H9 (cell line): Measurements from ENCODE around the gene SLC39A12. TPM values are rescaled to one million over a fixed set of nuclear protein-coding genes. Genes with fewer than 3 reads are reported as not detected.

Experiments used
- DNase-seq: peaks from one replicate; pipeline ENCODE4 v3.0.0-alpha.2; 2017
- H2AFZ ChIP-seq: one replicate; pipeline ENCODE4 v1.6.1; 2013; ENCODE audit warnings: mild to moderate bottlenecking, low read length, control low read depth, moderate library complexity
- H2AK5ac ChIP-seq: 2 replicates; pipeline ENCODE4 v1.6.1; 2013; ENCODE audit warnings: low read length, control low read depth, mixed read lengths; ENCODE audit not compliant: insufficient read length
- H2BK120ac ChIP-seq: one replicate; pipeline ENCODE4 v1.6.1; 2013; ENCODE audit warnings: low read depth, mild to moderate bottlenecking, low read length, control low read depth, inconsistent platforms; ENCODE audit not compliant: poor library complexity, severe bottlenecking
- H2BK12ac ChIP-seq: 2 replicates; pipeline ENCODE4 v1.6.1; 2013; ENCODE audit warnings: low read length, control low read depth, mixed read lengths, low read depth; ENCODE audit not compliant: insufficient read length
- H2BK15ac ChIP-seq: 2 replicates; pipeline ENCODE4 v1.6.1; 2013; ENCODE audit warnings: low read depth, low read length, control low read depth
- H2BK20ac ChIP-seq: one replicate; pipeline ENCODE4 v1.6.1; 2013; ENCODE audit warnings: low read depth, mild to moderate bottlenecking, low read length, control low read depth, inconsistent platforms; ENCODE audit not compliant: poor library complexity, severe bottlenecking
- H2BK5ac ChIP-seq: 2 replicates; pipeline ENCODE4 v1.6.1; 2013; ENCODE audit warnings: low read length, control low read depth, mixed read lengths; ENCODE audit not compliant: insufficient read length
- H3K14ac ChIP-seq: 2 replicates; pipeline ENCODE4 v1.6.1; 2013; ENCODE audit warnings: low read length, control low read depth; ENCODE audit not compliant: insufficient read depth
- H3K18ac ChIP-seq: 2 replicates; pipeline ENCODE4 v1.6.1; 2013; ENCODE audit warnings: low read depth, mild to moderate bottlenecking, mixed read lengths, low read length, control low read depth; ENCODE audit not compliant: insufficient read length
- H3K23ac ChIP-seq: 2 replicates; pipeline ENCODE4 v1.6.1; 2013; ENCODE audit warnings: low read length, control low read depth, mixed read lengths, low read depth; ENCODE audit not compliant: insufficient read length
- H3K23me2 ChIP-seq: 2 replicates; pipeline ENCODE4 v1.6.1; 2013; ENCODE audit warnings: low read depth, mild to moderate bottlenecking, mixed read lengths, low read length, control low read depth; ENCODE audit not compliant: insufficient read length, poor library complexity, severe bottlenecking
- H3K27ac ChIP-seq: 2 replicates; pipeline ENCODE4 v1.5.1; 2013; ENCODE audit warnings: low read length, control low read depth, mixed read lengths, low read depth; ENCODE audit not compliant: insufficient read length
- H3K27me3 ChIP-seq: 2 replicates; pipeline ENCODE4 v1.6.1; 2013; ENCODE audit warnings: low read length, control low read depth, inconsistent platforms; ENCODE audit not compliant: insufficient read depth
- H3K4ac ChIP-seq: 2 replicates; pipeline ENCODE4 v1.6.1; 2013; ENCODE audit warnings: low read depth, mild to moderate bottlenecking, control low read depth, inconsistent platforms, low read length, moderate library complexity
- H3K4me1 ChIP-seq: 2 replicates; pipeline ENCODE4 v1.6.1; 2013; ENCODE audit warnings: low read length, control low read depth, inconsistent platforms; ENCODE audit not compliant: insufficient read depth
- H3K4me2 ChIP-seq: 2 replicates; pipeline ENCODE4 v1.6.1; 2013; ENCODE audit warnings: low read length, control low read depth, mixed read lengths; ENCODE audit not compliant: insufficient read length, insufficient read depth
- H3K56ac ChIP-seq: 2 replicates; pipeline ENCODE4 v1.6.1; 2013; ENCODE audit warnings: low read depth, mild to moderate bottlenecking, mixed read lengths, low read length, control low read depth; ENCODE audit not compliant: insufficient read length
- H3K79me1 ChIP-seq: 2 replicates; pipeline ENCODE4 v1.6.1; 2013; ENCODE audit warnings: low read depth, mild to moderate bottlenecking, moderate library complexity, low read length, control low read depth, inconsistent platforms; ENCODE audit not compliant: insufficient read depth, poor library complexity, severe bottlenecking
- H3K79me2 ChIP-seq: 2 replicates; pipeline ENCODE4 v1.6.1; 2013; ENCODE audit warnings: low read length, control low read depth, inconsistent platforms; ENCODE audit not compliant: insufficient read depth
- H3K9ac ChIP-seq: 2 replicates; pipeline ENCODE4 v1.6.1; 2013; ENCODE audit warnings: low read length, control low read depth, mixed read lengths; ENCODE audit not compliant: insufficient read length; ENCODE audit errors: extremely low read depth
- H3K9me3 ChIP-seq: one replicate; pipeline ENCODE4 v1.6.1; 2013; ENCODE audit warnings: low read depth, low read length, inconsistent platforms; ENCODE audit not compliant: control insufficient read depth
- H3T11ph ChIP-seq: one replicate; pipeline ENCODE4 v1.6.1; 2013; ENCODE audit warnings: mild to moderate bottlenecking, low read length, control low read depth, inconsistent platforms
- H4K20me1 ChIP-seq: one replicate; pipeline ENCODE4 v1.6.1; 2013; ENCODE audit not compliant: control insufficient read depth, insufficient read length, insufficient read depth
- H4K5ac ChIP-seq: 2 replicates; pipeline ENCODE4 v1.6.1; 2013; ENCODE audit warnings: low read depth, mild to moderate bottlenecking, mixed read lengths, low read length, control low read depth; ENCODE audit not compliant: insufficient read length
- H4K8ac ChIP-seq: replicated peaks from 2 replicates; pipeline ENCODE4 v1.6.1; 2013; ENCODE audit warnings: low read length, control low read depth, mixed read lengths, low read depth; ENCODE audit not compliant: insufficient read length
- H4K91ac ChIP-seq: 2 replicates; pipeline ENCODE4 v1.6.1; 2013; ENCODE audit warnings: low read depth, mild to moderate bottlenecking, moderate library complexity, mixed read lengths, low read length, control low read depth; ENCODE audit not compliant: insufficient read length
- H3K27ac Mint-ChIP-seq, 3 experiments: 2 replicates in 2 of 3; 3 replicates in 1 of 3; pipeline ENCODE4 v1.8.0; 2020 to 2021; ENCODE audit warnings: mixed read lengths in 3 of 3, mild to moderate bottlenecking in 1 of 3, moderate library complexity in 1 of 3
- H3K27me3 Mint-ChIP-seq: 2 replicates; pipeline ENCODE4 v1.8.0; 2021; ENCODE audit warnings: low read depth, mild to moderate bottlenecking, moderate library complexity, mixed read lengths
- H3K36me3 Mint-ChIP-seq, 3 experiments: 2 replicates in 2 of 3; 3 replicates in 1 of 3; pipeline ENCODE4 v1.8.0; 2020 to 2021; ENCODE audit warnings: low read depth in 3 of 3, mixed read lengths in 3 of 3; ENCODE audit not compliant: insufficient read depth in 1 of 3
- H3K4me1 Mint-ChIP-seq, 2 experiments: 2 replicates each; pipeline ENCODE4 v1.8.0; 2020; ENCODE audit warnings: mixed read lengths in 2 of 2
- H3K4me3 Mint-ChIP-seq, 2 experiments: 2 replicates in 1 of 2; 3 replicates in 1 of 2; pipeline ENCODE4 v1.8.0; 2020 to 2021; ENCODE audit warnings: mild to moderate bottlenecking in 2 of 2, mixed read lengths in 2 of 2, moderate library complexity in 1 of 2
- H3K9me3 Mint-ChIP-seq, 2 experiments: 2 replicates in 1 of 2; 3 replicates in 1 of 2; pipeline ENCODE4 v1.8.0; 2020; ENCODE audit warnings: mild to moderate bottlenecking in 2 of 2, mixed read lengths in 2 of 2, moderate library complexity in 1 of 2
- WGBS: extraction: QIAGEN DNeasy Blood & Tissue Kit; methylation state at CpG from one replicate; pipeline ENCODE4 v1.1.7; 2013; ENCODE audit warnings: missing lambda C conversion rate, low lambda C conversion rate, mixed read lengths; ENCODE audit not compliant: insufficient read length; ENCODE audit errors: extremely low coverage; 5-methylcytosine and 5-hydroxymethylcytosine counted together
- total RNA-seq: library from RNA; stranded (reverse); gene quantifications from 2 replicates; pipeline ENCODE4 v1.2.1, GENCODE V29; 2021
- TF ChIP-seq, protein P1 (sequence below): fragments of 200-600 bp; sonication (generic); conservative IDR thresholded peaks from 3 replicates; pipeline ENCODE4 v1.8.0; 2021; ENCODE audit warnings: antibody characterized with exemption, mild to moderate bottlenecking

The SLC39A12 gene
- total RNA-seq, 1 experiment from 2014 or later, result not detected

DNA sequence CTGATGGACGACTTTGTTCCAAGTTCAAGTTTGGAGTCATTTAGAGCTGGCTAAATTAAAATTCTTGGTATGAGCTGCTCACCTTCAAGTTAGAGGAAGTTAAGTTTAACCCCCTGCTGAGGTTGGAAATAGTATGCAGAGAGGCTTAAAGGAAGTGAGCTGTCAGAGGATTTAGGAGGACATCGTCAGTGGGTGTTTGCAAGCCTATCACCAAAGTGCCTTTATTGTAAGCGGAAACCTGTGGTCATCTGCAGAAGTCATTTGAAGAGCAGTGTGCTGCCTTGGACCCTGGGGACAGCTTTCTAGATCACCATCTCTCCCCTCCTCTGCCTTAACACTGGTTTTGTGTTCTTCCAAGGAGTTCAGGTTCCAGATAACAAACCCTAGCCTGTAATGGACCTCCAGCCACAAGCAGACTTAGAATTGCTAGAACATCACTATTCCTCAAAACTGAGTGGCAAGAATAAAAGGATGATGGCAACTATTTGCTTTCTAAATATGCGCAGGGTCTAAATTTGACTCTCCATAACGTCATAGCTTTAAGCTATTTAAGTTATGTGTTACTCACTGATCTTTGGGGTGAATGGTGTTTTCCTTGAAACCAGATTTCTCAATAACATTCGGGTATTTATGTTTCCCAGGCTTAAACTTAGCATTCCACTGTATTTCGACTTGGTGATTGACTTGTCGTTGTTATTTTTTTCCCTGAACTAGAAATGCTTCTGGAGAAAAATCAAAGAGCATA lies 93.4 kb downstream of the SLC39A12 start:
- H3K4ac ChIP-seq, result no peak overlapping the region
- H2BK120ac ChIP-seq, result no peak overlapping the region
- H3K79me1 ChIP-seq, result no peaks in the 10 kb centered on the region
- H2AFZ ChIP-seq, result no peak overlapping the region
- no peak overlapping the region for H2AK5ac ChIP-seq
- no peak overlapping the region for H3T11ph ChIP-seq
- no peak overlapping the region for H2BK12ac ChIP-seq
- H4K20me1 ChIP-seq, result no peaks in the 10 kb centered on the region
- H3K27me3 ChIP-seq, result no peaks in the 10 kb centered on the region
- no peak overlapping the region for H2BK15ac ChIP-seq
- H3K18ac ChIP-seq, result no peak overlapping the region
- no CpG with 5 or more reads among the region's 8 CpGs for WGBS
- H3K4me1 ChIP-seq, result peaks cover 3% of the 10 kb centered on the region
- no peak for DNase-seq
- no peak overlapping the region for H4K5ac ChIP-seq
- H2BK5ac ChIP-seq, result no peak overlapping the region
- no peaks in the 10 kb centered on the region for H3K9me3 ChIP-seq
- Mint-ChIP-seq H3K27ac (no peak overlapping the region), H3K4me3 (no peak overlapping the region), H3K9me3 (no peaks in the 10 kb centered on the region), H3K27me3 (no peaks in the 10 kb centered on the region), H3K36me3 (no peaks in the 10 kb centered on the region), H3K4me1 (peaks cover 11 to 12% of the 10 kb centered on the region in 2 experiments)
- no peak overlapping the region for H3K14ac ChIP-seq
- no peak overlapping the region for H3K23ac ChIP-seq
- H4K8ac ChIP-seq, result no peak overlapping the region
- H3K56ac ChIP-seq, result no peak overlapping the region
- no peaks in the 10 kb centered on the region for H3K79me2 ChIP-seq
- no peak overlapping the region for H3K4me2 ChIP-seq
- H3K27ac ChIP-seq, result no peak overlapping the region
- no peaks in the 10 kb centered on the region for H3K23me2 ChIP-seq
- no peak overlapping the region for H3K9ac ChIP-seq
- TF ChIP-seq, protein P1, sequence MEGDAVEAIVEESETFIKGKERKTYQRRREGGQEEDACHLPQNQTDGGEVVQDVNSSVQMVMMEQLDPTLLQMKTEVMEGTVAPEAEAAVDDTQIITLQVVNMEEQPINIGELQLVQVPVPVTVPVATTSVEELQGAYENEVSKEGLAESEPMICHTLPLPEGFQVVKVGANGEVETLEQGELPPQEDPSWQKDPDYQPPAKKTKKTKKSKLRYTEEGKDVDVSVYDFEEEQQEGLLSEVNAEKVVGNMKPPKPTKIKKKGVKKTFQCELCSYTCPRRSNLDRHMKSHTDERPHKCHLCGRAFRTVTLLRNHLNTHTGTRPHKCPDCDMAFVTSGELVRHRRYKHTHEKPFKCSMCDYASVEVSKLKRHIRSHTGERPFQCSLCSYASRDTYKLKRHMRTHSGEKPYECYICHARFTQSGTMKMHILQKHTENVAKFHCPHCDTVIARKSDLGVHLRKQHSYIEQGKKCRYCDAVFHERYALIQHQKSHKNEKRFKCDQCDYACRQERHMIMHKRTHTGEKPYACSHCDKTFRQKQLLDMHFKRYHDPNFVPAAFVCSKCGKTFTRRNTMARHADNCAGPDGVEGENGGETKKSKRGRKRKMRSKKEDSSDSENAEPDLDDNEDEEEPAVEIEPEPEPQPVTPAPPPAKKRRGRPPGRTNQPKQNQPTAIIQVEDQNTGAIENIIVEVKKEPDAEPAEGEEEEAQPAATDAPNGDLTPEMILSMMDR, result no peak
- no peak overlapping the region for H4K91ac ChIP-seq
- H2BK20ac ChIP-seq, result no peak overlapping the region
